PC-3 (cell line): Measurements from ENCODE around the gene ZBED4. TPM values are rescaled to one million over a fixed set of nuclear protein-coding genes. Genes with fewer than 3 reads are reported as not detected.

ENCODE experiments used
- ATAC-seq: fragments of 200-7000 bp; cut with Tn5 transposase; 2 replicates; pipeline ENCODE4 v1.9.1; 2020; ENCODE audit warnings: mild to moderate bottlenecking, moderate library complexity
- BruUV-seq: library from RNA; stranded (reverse); fragments of 400-500 nt; replicated peaks from 2 replicates; lab custom pipeline; 2021; lab: Mats Ljungman, UMichigan
- CTCF ChIA-PET: fragments of 300-600 bp; sonication (Branson Sonifier 250); formaldehyde crosslinking; loops from one replicate; lab custom pipeline; 2022; ENCODE audit warnings: antibody characterized with exemption; lab: Charles Lee
- POLR2A ChIA-PET: fragments of 300-600 bp; sonication (Branson Sonifier 250); formaldehyde crosslinking; loops from one replicate; lab custom pipeline; 2022; ENCODE audit warnings: antibody characterized with exemption; ENCODE audit not compliant: unreplicated experiment; lab: Charles Lee
- DNase-seq: peaks from one replicate; pipeline ENCODE4 v3.0.0-alpha.2; 2015
- H2AFZ ChIP-seq: fragments of 300-600 bp; sonication (generic); 2 replicates; pipeline ENCODE4 v1.6.0; 2016; ENCODE audit warnings: antibody characterized with exemption, low read length
- H3F3A ChIP-seq: fragments of 300-600 bp; sonication (generic); one replicate; pipeline ENCODE4 v1.6.0; 2017; ENCODE audit warnings: antibody characterized with exemption, low read length, control low read depth, mild to moderate bottlenecking; ENCODE audit not compliant: unreplicated experiment
- H3K27ac ChIP-seq: fragments of 300-600 bp; sonication (generic); 2 replicates; pipeline ENCODE4 v1.5.1; 2016; ENCODE audit warnings: mild to moderate bottlenecking, low read length
- H3K27me3 ChIP-seq: fragments of 300-600 bp; sonication (generic); 2 replicates; pipeline ENCODE4 v1.6.1; 2016; ENCODE audit warnings: low read length, mixed read lengths
- H3K36me3 ChIP-seq: fragments of 300-600 bp; sonication (generic); 2 replicates; pipeline ENCODE4 v1.6.1; 2016; ENCODE audit warnings: low read depth, mixed run types, low read length, mixed read lengths
- H3K4me1 ChIP-seq: fragments of 300-600 bp; sonication (generic); 2 replicates; pipeline ENCODE4 v1.5.1; 2016; ENCODE audit warnings: low read length; ENCODE audit not compliant: insufficient read depth
- H3K4me2 ChIP-seq: fragments of 300-600 bp; sonication (generic); 2 replicates; pipeline ENCODE4 v1.6.0; 2016; ENCODE audit warnings: low read length
- H3K4me3 ChIP-seq: fragments of 300-600 bp; sonication (generic); 2 replicates; pipeline ENCODE4 v1.5.1; 2016; ENCODE audit warnings: mild to moderate bottlenecking, low read length, mixed read lengths
- H3K79me2 ChIP-seq: fragments of 300-600 bp; sonication (generic); 2 replicates; pipeline ENCODE4 v1.6.1; 2017; ENCODE audit warnings: low read length, mixed read lengths
- H3K9ac ChIP-seq: fragments of 300-600 bp; sonication (generic); 2 replicates; pipeline ENCODE4 v1.6.0; 2016; ENCODE audit warnings: mild to moderate bottlenecking, low read length
- H3K9me2 ChIP-seq: fragments of 300-600 bp; sonication (generic); replicated peaks from 2 replicates; pipeline ENCODE4 v1.6.1; 2016; ENCODE audit warnings: mixed run types, low read length, mixed read lengths
- H3K9me3 ChIP-seq: fragments of 300-600 bp; sonication (generic); 2 replicates; pipeline ENCODE4 v1.6.1; 2016; ENCODE audit warnings: low read length, mixed read lengths
- H4K20me1 ChIP-seq: fragments of 300-600 bp; sonication (generic); 2 replicates; pipeline ENCODE4 v1.6.1; 2016; ENCODE audit warnings: low read length, mixed read lengths
- EZH2 ChIP-seq: fragments of 300-600 bp; sonication (generic); IDR thresholded peaks from one replicate; pipeline ENCODE4 v1.6.1; 2017; ENCODE audit warnings: antibody characterized with exemption, mild to moderate bottlenecking, low read length; ENCODE audit not compliant: unreplicated experiment
- EZH2phosphoT487 ChIP-seq: fragments of 300-600 bp; sonication (generic); IDR thresholded peaks from 2 replicates; pipeline ENCODE4 v1.6.1; 2018; ENCODE audit warnings: mild to moderate bottlenecking, antibody characterized with exemption, low read length, borderline replicate concordance
- intact Hi-C: fragments of 100-400 bp; cut with micrococcal nuclease; formaldehyde crosslinking; loops from 2 replicates; pipeline ENCODE4 v1.9.0; 2023
- total RNA-seq: library from RNA; depleted of rRNA; stranded (reverse); fragments of >200 nt; gene quantifications from 2 replicates; pipeline ENCODE4 v1.2.3, GENCODE V29; 2014
- TF ChIP-seq, protein P1 (sequence below): fragments of 300-600 bp; sonication (generic); conservative IDR thresholded peaks from 2 replicates; pipeline ENCODE4 v1.5.1; 2017; ENCODE audit warnings: antibody characterized with exemption, low read depth, mild to moderate bottlenecking, low read length

ZBED4 gene
- total RNA-seq, 1 experiment from 2014 or later, result 11.5 TPM

DNA sequence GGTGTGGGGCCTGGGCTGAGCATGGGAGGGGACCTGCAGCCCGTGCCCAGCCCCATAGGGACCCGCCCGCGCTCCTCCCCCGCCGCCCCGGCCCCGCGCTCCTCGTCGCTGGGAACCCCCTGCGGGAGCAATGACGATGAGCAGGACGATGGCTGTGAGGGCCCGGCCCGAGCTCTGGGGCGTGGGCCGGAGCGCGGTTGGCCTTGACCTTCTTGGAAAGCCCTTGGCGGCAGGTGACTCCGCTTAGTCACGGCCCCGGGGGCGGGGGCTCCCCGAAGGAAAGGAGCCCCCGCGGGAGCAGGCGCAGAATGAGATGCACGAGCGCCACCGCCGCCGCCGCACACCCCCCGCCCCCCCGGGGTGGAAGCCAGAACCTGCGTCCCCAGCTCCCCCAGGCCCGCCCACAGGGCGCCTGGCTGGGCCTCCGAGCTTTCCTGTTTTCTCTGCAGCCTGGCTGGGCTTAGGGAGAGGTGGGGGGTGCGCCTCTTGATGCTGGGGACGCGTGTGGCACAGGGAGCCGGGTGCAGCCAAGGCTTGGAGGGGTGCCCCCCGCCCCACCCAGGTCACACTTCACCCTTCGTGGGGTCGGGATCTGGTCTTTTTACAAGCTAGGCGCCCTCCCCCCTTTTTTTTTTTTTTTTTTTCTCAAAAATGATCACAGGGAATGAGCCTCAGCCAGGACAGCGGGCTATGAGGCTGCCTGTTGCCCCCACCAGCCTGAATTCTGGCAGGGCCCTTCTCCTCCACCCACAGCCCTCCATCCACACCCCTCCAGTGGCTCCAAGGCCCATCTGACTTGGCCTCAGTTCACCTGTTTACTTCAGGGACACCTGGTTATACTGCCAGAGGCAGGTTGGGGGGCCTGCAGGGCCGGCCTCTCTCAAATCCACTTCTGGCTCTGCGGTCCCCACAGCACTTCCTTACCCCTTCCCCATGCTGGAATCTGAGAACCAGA is 82.7 kb downstream of the ZBED4 start:
- TF ChIP-seq EZH2 (no peak), EZH2phosphoT487 (peak; percentile 94)
- H3K4me2 ChIP-seq, result peak overlapping the region; percentile 66
- no peaks in the 10 kb centered on the region for H3K9me2 ChIP-seq
- intact Hi-C loops, result loop anchor here (1.0 kb wide), 1 partner anchor 23 kb away; no protein-coding TSS in a partner anchor
- no peaks in the 10 kb centered on the region for H3K79me2 ChIP-seq
- ChIA-PET CTCF (no interaction called here), POLR2A (no interaction called here)
- DNase-seq, result peak; percentile 57
- no peaks in the 10 kb centered on the region for H3F3A ChIP-seq
- no peaks in the 10 kb centered on the region for H4K20me1 ChIP-seq
- H3K27ac ChIP-seq, result no peak overlapping the region
- H2AFZ ChIP-seq, result 0 out of 2 replicates have a peak overlapping the region, but pooled peaks have one; percentile 42
- no peaks in the 10 kb centered on the region for H3K27me3 ChIP-seq
- BruUV-seq, result no TSS peak
- peaks cover 14% of the 10 kb centered on the region for H3K4me1 ChIP-seq
- peak overlapping the region; percentile 53 for H3K4me3 ChIP-seq
- peak; percentile 60 for ATAC-seq
- H3K9me3 ChIP-seq, result no peaks in the 10 kb centered on the region
- no peaks in the 10 kb centered on the region for H3K36me3 ChIP-seq
- no peak overlapping the region for H3K9ac ChIP-seq

DNA sequence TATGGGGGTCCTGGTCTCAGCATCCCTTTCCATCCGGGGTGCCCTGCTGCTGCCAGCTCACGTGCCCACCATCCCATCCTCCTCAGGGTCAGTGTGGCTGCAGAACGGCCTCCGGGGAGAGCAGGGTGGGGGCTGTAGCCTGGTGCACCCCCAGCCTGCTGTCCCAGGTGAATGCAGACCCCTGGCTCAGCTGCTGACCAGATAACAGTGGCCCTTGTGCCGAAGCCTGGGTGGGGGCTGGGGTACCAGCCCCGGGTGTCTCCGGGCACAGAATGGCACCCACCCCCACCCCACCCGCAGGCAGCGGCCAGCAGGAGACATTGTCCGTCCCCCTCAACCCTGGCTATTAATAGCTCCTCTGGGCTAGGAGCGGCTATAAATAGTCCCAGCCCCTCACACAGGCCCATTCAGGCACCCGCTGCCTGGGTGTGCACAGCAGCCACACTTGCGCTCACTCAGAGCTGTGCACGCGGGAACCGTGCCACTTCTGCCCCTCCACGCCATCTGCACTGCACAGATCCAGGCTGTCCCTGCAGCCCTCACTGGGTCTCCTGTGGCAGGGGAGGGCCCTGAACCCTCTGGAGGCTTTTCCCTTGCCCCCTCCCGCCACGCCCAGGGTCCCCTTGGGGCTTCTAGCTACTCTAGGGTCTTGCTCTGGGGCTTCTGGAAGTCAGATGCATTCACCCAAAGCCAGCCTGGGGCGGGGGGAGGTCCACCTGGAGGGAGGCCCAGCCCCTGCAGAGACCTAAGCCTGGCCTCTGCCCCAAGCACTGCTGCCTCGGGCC is 83.5 kb downstream of the ZBED4 start:
- BruUV-seq, result no TSS peak
- DNase-seq, result no peak
- intact Hi-C loops, result loop anchor here (1.0 kb wide), 1 partner anchor 22 kb away; no protein-coding TSS in a partner anchor
- TF ChIP-seq, protein P1, sequence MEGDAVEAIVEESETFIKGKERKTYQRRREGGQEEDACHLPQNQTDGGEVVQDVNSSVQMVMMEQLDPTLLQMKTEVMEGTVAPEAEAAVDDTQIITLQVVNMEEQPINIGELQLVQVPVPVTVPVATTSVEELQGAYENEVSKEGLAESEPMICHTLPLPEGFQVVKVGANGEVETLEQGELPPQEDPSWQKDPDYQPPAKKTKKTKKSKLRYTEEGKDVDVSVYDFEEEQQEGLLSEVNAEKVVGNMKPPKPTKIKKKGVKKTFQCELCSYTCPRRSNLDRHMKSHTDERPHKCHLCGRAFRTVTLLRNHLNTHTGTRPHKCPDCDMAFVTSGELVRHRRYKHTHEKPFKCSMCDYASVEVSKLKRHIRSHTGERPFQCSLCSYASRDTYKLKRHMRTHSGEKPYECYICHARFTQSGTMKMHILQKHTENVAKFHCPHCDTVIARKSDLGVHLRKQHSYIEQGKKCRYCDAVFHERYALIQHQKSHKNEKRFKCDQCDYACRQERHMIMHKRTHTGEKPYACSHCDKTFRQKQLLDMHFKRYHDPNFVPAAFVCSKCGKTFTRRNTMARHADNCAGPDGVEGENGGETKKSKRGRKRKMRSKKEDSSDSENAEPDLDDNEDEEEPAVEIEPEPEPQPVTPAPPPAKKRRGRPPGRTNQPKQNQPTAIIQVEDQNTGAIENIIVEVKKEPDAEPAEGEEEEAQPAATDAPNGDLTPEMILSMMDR, result no peak
- TF ChIP-seq EZH2 (no peak), EZH2phosphoT487 (no peak)
- H3K4me2 ChIP-seq, result no peak overlapping the region
- H3K27me3 ChIP-seq, result no peaks in the 10 kb centered on the region
- H3K9me2 ChIP-seq, result no peaks in the 10 kb centered on the region
- CTCF ChIA-PET, result no interaction called here
- H3K79me2 ChIP-seq, result no peaks in the 10 kb centered on the region
- no peak overlapping the region for H3K9ac ChIP-seq
- no peak for ATAC-seq
- H3F3A ChIP-seq, result no peaks in the 10 kb centered on the region
- H2AFZ ChIP-seq, result no peak overlapping the region
- no peaks in the 10 kb centered on the region for H4K20me1 ChIP-seq
- no peaks in the 10 kb centered on the region for H3K9me3 ChIP-seq
- peaks cover 13% of the 10 kb centered on the region for H3K4me1 ChIP-seq
- no peaks in the 10 kb centered on the region for H3K36me3 ChIP-seq
- H3K4me3 ChIP-seq, result no peak overlapping the region
- POLR2A ChIA-PET, result no interaction called here
- H3K27ac ChIP-seq, result no peak overlapping the region

DNA sequence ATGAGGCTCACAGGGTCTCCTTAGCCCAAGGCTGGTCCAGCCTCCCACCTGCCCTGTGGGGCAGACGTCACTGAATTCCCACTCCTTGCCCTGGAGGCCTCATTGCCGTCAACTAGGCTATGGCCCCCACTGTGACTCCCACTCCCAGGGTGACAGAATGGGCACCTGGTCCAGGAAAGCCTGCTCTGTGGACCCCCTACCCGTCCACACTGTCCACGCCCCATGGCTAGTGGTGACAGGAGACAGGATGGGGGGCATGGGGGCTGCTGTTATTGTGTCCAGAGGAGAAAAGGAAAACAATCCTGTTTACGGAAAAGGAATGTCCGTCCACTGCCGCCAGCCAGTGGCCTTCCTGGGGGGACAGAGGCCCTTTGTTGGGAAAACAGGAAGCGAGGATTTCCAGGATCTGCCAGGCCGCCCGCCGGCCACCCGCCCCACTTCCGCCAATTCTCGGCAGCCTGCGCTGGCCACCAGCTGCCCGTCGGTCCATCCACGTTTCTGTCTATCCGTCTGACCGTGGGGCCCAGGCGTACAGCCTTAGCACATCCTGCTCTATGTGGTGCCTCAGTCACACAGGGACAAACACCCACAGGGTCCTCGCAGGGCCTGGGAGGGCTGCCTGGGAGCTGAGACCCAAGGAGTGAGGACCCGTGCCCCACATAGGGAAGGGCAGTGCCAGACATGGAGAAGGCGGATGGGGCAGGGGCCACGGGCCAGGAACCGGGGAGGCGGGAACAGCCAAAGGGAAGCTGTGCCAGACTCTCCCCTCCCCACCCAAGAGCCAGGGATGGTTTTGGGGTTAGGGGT is 84.3 kb downstream of the ZBED4 start:
- intact Hi-C loops, result no loop called here
- Histone ChIP-seq H3K9me3 (no peaks in the 10 kb centered on the region), H3K4me3 (no peak overlapping the region), H3K9ac (no peak overlapping the region), H3K4me2 (no peak overlapping the region), H3K36me3 (no peaks in the 10 kb centered on the region), H3K79me2 (no peaks in the 10 kb centered on the region), H2AFZ (no peak overlapping the region), H3K27ac (no peak overlapping the region), H3K9me2 (no peaks in the 10 kb centered on the region), H3F3A (no peaks in the 10 kb centered on the region), H3K4me1 (peaks cover 13% of the 10 kb centered on the region), H4K20me1 (no peaks in the 10 kb centered on the region), H3K27me3 (no peaks in the 10 kb centered on the region)
- ATAC-seq (no peak), DNase-seq (no peak)
- no TSS peak for BruUV-seq
- TF ChIP-seq EZH2 (no peak), EZH2phosphoT487 (no peak)
- TF ChIP-seq, protein P1, result no peak
- CTCF ChIA-PET, result no interaction called here
- POLR2A ChIA-PET, result no interaction called here
